K562 (cell line): ENCODE data around the gene IFI30.

Experiments
- BRCA1 ChIP-seq, 2 experiments: fragments of 450-650 bp in 1 of 2; sonication (generic) in 1 of 2; formaldehyde crosslinking in 1 of 2; IDR thresholded peaks; 2 replicates each; pipeline versions ENCODE4 v1.5.0 to v1.6.1; 2017 to 2020; ENCODE audit warnings: mild to moderate bottlenecking in 1 of 2, missing genetic modification reagents in 1 of 2
- CTCF ChIP-seq, 3 experiments: IDR thresholded peaks in 2 of 3; conservative IDR thresholded peaks in 1 of 3; 2 replicates each; pipeline ENCODE4 v1.5.1; 2011 to 2012; ENCODE audit warnings: low read length in 3 of 3, mild to moderate bottlenecking in 3 of 3, control low read depth in 2 of 3, improper control_type of control experiment in 1 of 3, inconsistent platforms in 1 of 3, low read depth in 1 of 3, mixed read lengths in 1 of 3, moderate library complexity in 1 of 3; ENCODE audit not compliant: insufficient read depth in 2 of 3
- EP300 ChIP-seq: IDR thresholded peaks from 2 replicates; pipeline ENCODE4 v1.6.1; 2012; ENCODE audit warnings: low read length, improper control_type of control experiment
- ETV5 ChIP-seq: sonication (generic); formaldehyde crosslinking; IDR thresholded peaks from 2 replicates; pipeline ENCODE4 v1.4.0; 2020; ENCODE audit warnings: low read depth, mild to moderate bottlenecking, missing genetic modification reagents
- KLF6 ChIP-seq: fragments of 250-450 bp; sonication (Bioruptor Pico); IDR thresholded peaks from 2 replicates; pipeline ENCODE4 v1.4.0; 2020; ENCODE audit warnings: mild to moderate bottlenecking, moderate library complexity, borderline replicate concordance
- NCOR1 ChIP-seq: fragments of 450-650 bp; IDR thresholded peaks from 2 replicates; pipeline ENCODE4 v1.6.1; 2016; ENCODE audit warnings: mild to moderate bottlenecking, moderate library complexity
- NFIC ChIP-seq: fragments of 450-650 bp; IDR thresholded peaks from 2 replicates; pipeline ENCODE4 v1.6.1; 2017; ENCODE audit warnings: mild to moderate bottlenecking, inconsistent platforms
- NR2C2 ChIP-seq, 2 experiments: fragments of 200-800 bp in 1 of 2; sonication (Bioruptor generic) in 1 of 2; sonication (generic) in 1 of 2; formaldehyde crosslinking in 1 of 2; IDR thresholded peaks; 2 replicates each; pipeline versions ENCODE4 v1.6.1 to v1.8.0; 2016 to 2022; ENCODE audit warnings: mild to moderate bottlenecking in 1 of 2, missing compliant biosample characterization in 1 of 2, missing genetic modification characterization in 1 of 2, missing genetic modification reagents in 1 of 2
- POLR2AphosphoS5 ChIP-seq: IDR thresholded peaks from 2 replicates; pipeline ENCODE4 v1.6.1; 2011; ENCODE audit warnings: mild to moderate bottlenecking, low read depth, low read length, moderate library complexity; ENCODE audit not compliant: control insufficient read depth, insufficient read depth
- ZNF174 ChIP-seq: fragments of 250-450 bp; sonication (Bioruptor Pico); IDR thresholded peaks from 2 replicates; pipeline ENCODE4 v1.4.0; 2020; ENCODE audit warnings: mild to moderate bottlenecking
- ZNF274 ChIP-seq: IDR thresholded peaks from 2 replicates; pipeline ENCODE4 v1.6.1; 2011; ENCODE audit warnings: low read depth, mild to moderate bottlenecking, low read length, moderate library complexity, borderline replicate concordance
- ZNF586 ChIP-seq: fragments of 450-650 bp; formaldehyde crosslinking; conservative IDR thresholded peaks from 2 replicates; pipeline ENCODE4 v1.4.0; 2020; ENCODE audit warnings: mild to moderate bottlenecking, moderate library complexity
- TF ChIP-seq, protein P1 (sequence below): fragments of 450-650 bp; IDR thresholded peaks from 2 replicates; pipeline ENCODE4 v1.6.1; 2016; ENCODE audit warnings: borderline replicate concordance
- TF ChIP-seq, protein P2 (sequence below): IDR thresholded peaks from 2 replicates; pipeline ENCODE4 v1.6.1; 2012; ENCODE audit warnings: low read depth, low read length, improper control_type of control experiment, borderline replicate concordance

GRCh38 chr19:18220632-18221275 lies 47.1 kb downstream of the IFI30 start:
- no peak for TF ChIP-seq NFIC
- TF ChIP-seq, protein P1, sequence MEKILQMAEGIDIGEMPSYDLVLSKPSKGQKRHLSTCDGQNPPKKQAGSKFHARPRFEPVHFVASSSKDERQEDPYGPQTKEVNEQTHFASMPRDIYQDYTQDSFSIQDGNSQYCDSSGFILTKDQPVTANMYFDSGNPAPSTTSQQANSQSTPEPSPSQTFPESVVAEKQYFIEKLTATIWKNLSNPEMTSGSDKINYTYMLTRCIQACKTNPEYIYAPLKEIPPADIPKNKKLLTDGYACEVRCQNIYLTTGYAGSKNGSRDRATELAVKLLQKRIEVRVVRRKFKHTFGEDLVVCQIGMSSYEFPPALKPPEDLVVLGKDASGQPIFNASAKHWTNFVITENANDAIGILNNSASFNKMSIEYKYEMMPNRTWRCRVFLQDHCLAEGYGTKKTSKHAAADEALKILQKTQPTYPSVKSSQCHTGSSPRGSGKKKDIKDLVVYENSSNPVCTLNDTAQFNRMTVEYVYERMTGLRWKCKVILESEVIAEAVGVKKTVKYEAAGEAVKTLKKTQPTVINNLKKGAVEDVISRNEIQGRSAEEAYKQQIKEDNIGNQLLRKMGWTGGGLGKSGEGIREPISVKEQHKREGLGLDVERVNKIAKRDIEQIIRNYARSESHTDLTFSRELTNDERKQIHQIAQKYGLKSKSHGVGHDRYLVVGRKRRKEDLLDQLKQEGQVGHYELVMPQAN = no peak
- TF ChIP-seq, protein P2, sequence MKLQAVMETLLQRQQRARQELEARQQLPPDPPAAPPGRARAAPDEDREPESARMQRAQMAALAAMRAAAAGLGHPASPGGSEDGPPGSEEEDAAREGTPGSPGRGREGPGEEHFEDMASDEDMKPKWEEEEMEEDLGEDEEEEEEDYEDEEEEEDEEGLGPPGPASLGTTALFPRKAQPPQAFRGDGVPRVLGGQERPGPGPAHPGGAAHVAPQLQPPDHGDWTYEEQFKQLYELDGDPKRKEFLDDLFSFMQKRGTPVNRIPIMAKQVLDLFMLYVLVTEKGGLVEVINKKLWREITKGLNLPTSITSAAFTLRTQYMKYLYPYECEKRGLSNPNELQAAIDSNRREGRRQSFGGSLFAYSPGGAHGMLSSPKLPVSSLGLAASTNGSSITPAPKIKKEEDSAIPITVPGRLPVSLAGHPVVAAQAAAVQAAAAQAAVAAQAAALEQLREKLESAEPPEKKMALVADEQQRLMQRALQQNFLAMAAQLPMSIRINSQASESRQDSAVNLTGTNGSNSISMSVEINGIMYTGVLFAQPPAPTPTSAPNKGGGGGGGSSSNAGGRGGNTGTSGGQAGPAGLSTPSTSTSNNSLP = no peak
- no peak for TF ChIP-seq KLF6
- no peak for TF ChIP-seq ZNF586 (CRISPR knock-in tag)
- no peak for TF ChIP-seq ETV5 (CRISPR knock-in tag)
- TF ChIP-seq NCOR1 = no peak
- TF ChIP-seq NR2C2 (CRISPR knock-in tag; IDR thresholded peaks at IDR 0.05) = no peak
- TF ChIP-seq NR2C2 (tag; IDR thresholded peaks at IDR 0.05) = no peak
- TF ChIP-seq ZNF174 (CRISPR knock-in tag) = no peak
- no peak for TF ChIP-seq BRCA1 (IDR thresholded peaks at IDR 0.05)
- TF ChIP-seq BRCA1 (CRISPR knock-in tag; IDR thresholded peaks at IDR 0.05) = no peak
- TF ChIP-seq EP300 = no peak
- TF ChIP-seq CTCF (IDR thresholded peaks at IDR 0.05 in 2 of 3, conservative IDR thresholded peaks at IDR 0.05 in 1 of 3; ENCODE audit: insufficient read depth in 2 of 3, low read depth in 1 of 3, low read length in 3 of 3) = no peak
- TF ChIP-seq POLR2AphosphoS5 = no peak
- TF ChIP-seq ZNF274 = no peak
